H7 (cell line): ENCODE measurements around the gene LONP2. TPM values are rescaled to one million over a fixed set of nuclear protein-coding genes. Genes with fewer than 3 reads are reported as not detected.

Source experiments
- DNase-seq: peaks from one replicate; pipeline ENCODE4 v3.0.0; 2012
- H3K27me3 ChIP-seq: 2 replicates; pipeline ENCODE4 v1.6.0; 2011; ENCODE audit warnings: mild to moderate bottlenecking, low read length; ENCODE audit not compliant: control insufficient read depth, insufficient read depth
- H3K36me3 ChIP-seq: replicated peaks from 2 replicates; pipeline ENCODE4 v1.5.1; 2011; ENCODE audit warnings: low read length; ENCODE audit not compliant: control insufficient read depth, insufficient read depth
- H3K4me3 ChIP-seq: 2 replicates; pipeline ENCODE4 v1.5.1; 2011; ENCODE audit warnings: low read depth, mild to moderate bottlenecking, control low read depth, low read length, moderate library complexity; ENCODE audit not compliant: insufficient read depth
- total RNA-seq: library from RNA; depleted of rRNA; stranded (reverse); fragments of >200 nt; shearing (Covaris generic); gene quantifications from 2 replicates; pipeline ENCODE4 v1.2.3, GENCODE V29; 2014; rRNA removed

Gene LONP2, protein sequence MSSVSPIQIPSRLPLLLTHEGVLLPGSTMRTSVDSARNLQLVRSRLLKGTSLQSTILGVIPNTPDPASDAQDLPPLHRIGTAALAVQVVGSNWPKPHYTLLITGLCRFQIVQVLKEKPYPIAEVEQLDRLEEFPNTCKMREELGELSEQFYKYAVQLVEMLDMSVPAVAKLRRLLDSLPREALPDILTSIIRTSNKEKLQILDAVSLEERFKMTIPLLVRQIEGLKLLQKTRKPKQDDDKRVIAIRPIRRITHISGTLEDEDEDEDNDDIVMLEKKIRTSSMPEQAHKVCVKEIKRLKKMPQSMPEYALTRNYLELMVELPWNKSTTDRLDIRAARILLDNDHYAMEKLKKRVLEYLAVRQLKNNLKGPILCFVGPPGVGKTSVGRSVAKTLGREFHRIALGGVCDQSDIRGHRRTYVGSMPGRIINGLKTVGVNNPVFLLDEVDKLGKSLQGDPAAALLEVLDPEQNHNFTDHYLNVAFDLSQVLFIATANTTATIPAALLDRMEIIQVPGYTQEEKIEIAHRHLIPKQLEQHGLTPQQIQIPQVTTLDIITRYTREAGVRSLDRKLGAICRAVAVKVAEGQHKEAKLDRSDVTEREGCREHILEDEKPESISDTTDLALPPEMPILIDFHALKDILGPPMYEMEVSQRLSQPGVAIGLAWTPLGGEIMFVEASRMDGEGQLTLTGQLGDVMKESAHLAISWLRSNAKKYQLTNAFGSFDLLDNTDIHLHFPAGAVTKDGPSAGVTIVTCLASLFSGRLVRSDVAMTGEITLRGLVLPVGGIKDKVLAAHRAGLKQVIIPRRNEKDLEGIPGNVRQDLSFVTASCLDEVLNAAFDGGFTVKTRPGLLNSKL
- total RNA-seq, result 26.4 and 35.5 TPM in 2 replicates

DNA sequence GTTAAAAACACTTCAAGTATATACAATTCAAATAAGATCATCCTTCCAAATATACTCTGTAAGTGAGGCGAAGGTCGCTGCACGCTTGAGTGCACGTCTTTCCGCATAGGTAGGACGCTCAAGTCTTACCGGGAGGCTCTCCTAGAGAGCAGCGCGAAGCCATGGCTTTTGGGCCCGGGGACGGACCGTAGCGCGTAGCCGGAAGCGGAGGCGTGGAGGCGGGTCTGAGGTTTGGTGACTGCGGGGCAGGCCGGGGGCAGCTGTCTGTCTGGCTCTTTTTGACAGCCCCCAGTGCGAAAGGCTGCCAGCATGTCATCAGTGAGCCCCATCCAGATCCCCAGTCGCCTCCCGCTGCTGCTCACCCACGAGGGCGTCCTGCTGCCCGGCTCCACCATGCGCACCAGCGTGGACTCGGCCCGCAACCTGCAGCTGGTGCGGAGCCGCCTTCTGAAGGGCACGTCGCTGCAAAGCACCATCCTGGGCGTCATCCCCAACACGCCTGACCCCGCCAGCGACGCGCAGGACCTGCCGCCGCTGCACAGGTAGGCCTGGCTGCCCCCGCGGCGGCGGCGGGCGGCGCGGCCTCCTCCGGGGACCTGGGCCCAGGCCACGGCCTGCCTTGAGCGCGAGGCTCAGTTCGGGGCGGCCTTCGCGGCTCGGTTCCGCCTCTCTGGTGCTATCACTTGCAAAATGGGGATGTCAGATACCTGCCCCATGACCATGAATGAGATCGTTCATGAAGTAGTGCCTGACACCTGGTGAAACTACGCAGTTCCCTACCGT is at the start of gene LONP2:
LONP2 (plus strand) TSS at position 221 of the 783 bp plus-strand sequence; CDS start at position 310, 89 bp downstream.
- H3K4me3 ChIP-seq, result peak within 1 kb of the TSS; percentile 94
- no peaks in the 10 kb centered on the region for H3K27me3 ChIP-seq
- no peaks in the 10 kb centered on the region for H3K36me3 ChIP-seq
- peak; percentile 87 for DNase-seq

DNA sequence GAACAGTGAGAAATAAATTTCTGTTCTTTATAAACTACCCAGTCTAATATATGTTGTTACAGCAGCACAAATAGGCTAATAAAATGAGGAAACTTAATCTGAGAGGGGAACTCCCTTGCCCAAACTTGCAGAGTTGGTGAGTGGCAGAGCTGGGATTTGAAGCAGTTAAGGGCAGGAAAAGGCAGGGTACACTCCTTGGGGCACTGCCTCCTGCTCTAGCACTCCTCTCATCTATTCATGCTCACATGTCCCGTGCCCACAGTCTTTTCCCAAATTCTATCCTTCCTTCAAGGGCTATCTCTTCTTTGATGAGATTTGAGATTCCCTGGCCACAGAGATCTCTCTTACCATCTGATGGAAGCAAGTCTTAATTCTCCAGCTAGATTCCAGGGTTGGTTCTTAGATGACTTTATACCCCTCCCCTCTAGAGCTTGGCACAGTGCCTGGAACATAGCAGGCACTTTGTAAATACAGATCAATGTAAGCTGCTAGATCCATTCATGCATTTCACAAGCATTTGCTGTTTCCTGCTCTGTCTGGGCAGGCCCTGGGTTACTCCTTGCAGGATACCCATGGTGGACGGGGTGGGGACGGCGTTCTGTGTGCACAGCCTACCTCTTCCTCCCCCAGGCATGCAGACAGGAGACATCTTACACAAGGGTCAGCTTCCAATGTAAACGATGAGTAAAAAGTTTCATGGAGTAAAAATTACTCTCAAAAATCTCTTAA is 49.1 kb upstream of the LONP2 start:
- Histone ChIP-seq H3K4me3 (no peak overlapping the region), H3K27me3 (no peaks in the 10 kb centered on the region; the same call in 1 of the 2 replicates), H3K36me3 (no peaks in the 10 kb centered on the region)
- no peak for DNase-seq

DNA sequence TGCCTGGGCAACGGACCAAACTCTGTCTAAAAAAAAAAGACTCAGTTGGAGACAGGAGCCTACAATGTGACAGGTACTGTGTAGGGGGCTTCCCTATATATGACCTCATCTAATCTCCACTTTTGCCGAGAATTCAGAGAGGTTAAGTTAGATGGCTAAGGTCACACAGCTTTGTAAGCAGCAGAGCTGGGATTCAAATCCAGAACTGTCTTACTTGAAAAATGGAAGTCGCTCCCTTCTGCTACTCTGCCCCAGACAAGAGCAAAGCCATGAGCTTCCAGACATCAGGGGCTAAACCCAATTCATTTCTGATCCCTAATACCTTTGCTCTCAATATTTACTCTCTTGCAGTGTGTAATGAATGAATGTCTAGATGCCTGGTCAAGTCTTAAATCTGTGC is 46.8 kb upstream of the LONP2 start:
- no peak for DNase-seq
- H3K36me3 ChIP-seq, result no peaks in the 10 kb centered on the region
- H3K27me3 ChIP-seq, result no peaks in the 10 kb centered on the region
- H3K4me3 ChIP-seq, result no peak overlapping the region

DNA sequence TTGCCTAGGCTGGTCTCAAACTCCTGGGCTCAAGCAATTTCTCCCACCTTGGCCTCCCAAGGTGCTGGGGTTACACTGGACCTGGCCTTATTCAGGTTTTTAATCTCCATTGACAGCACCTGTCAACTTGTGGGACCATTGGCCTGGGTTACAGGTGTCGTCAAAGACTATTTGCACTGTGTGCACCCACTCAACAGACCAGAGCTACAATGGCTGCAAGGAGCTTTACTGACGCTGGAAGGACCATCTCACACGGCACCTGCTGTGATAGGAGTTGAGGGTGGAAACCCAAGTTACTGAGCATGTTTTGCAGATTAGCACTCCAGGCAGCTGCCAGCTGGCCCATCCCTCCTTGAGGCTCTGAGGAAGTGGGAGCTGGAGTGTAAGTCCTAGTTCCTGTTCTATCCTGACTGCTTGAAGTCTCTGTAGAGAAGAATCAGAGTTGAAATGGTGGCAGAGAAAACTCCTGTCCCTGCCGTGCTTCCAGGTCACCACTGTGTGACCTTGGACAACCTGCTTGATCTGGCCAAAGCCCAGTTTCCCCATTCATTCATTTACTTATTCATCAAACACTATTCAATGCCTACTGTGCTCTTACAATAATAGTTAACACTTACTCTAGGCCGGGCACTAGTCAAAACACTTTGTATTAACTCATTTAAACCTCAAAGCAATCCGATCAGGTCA is 42.4 kb upstream of the LONP2 start:
- H3K4me3 ChIP-seq, result no peak overlapping the region
- H3K36me3 ChIP-seq, result no peaks in the 10 kb centered on the region
- no peaks in the 10 kb centered on the region for H3K27me3 ChIP-seq
- DNase-seq, result no peak

DNA sequence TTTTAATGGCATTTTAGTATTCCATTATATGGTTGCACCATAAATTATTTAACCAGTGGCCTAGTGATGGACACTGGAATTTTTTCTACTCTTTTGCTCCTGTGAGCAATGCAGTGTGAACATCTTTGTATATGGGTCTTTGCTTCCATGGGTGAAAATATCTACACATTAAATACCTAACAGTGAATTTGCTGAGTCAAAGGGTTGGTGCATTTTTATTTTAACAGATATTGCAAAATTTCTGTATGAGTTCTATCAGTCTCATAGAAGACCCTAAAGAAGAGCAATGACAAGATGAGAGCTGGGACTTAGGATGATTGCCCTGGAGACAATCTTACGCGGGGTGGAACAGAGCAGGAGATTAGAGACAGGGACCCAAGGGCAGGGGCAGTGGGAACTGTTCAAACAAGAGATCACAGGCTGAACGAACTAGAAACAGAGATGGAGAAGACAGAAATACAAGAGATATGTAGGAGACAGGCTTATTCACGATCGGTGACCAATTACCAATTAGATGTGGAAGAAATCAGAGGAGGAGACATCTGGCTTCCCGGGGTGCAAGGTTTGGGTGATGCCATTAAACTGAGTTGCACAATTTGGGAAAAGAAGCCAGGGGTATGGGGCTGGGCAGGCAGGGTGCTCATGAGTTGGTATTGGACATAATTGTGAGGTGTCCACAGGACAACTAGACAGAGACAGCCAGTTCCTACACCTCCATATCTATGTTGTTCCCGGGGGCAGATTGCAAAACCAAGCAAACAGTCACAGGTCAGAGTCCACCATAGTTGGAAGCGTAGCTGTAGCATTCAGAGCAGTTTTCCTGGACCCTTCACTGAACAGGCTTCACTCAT is 39.9 kb upstream of the LONP2 start:
- Histone ChIP-seq H3K4me3 (no peak overlapping the region), H3K36me3 (no peaks in the 10 kb centered on the region), H3K27me3 (no peaks in the 10 kb centered on the region)
- DNase-seq, result no peak

DNA sequence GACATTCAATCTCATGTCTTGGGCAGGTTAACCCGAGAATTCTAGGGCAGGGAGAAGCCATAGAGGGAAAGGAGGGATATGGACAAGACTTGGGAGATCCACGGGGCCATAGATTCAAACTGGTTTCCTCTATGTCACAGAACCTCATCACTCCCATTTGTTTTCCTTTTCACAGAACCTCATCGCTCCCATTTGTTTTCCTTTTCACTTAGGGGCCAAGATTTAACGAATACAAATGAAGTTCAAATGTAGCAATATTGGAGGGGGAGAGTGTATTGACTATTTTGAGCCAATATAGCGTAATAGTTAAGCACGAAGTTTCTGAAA is 39.3 kb upstream of the LONP2 start:
- Histone ChIP-seq H3K4me3 (no peak overlapping the region), H3K36me3 (no peaks in the 10 kb centered on the region), H3K27me3 (no peaks in the 10 kb centered on the region)
- DNase-seq, result no peak

DNA sequence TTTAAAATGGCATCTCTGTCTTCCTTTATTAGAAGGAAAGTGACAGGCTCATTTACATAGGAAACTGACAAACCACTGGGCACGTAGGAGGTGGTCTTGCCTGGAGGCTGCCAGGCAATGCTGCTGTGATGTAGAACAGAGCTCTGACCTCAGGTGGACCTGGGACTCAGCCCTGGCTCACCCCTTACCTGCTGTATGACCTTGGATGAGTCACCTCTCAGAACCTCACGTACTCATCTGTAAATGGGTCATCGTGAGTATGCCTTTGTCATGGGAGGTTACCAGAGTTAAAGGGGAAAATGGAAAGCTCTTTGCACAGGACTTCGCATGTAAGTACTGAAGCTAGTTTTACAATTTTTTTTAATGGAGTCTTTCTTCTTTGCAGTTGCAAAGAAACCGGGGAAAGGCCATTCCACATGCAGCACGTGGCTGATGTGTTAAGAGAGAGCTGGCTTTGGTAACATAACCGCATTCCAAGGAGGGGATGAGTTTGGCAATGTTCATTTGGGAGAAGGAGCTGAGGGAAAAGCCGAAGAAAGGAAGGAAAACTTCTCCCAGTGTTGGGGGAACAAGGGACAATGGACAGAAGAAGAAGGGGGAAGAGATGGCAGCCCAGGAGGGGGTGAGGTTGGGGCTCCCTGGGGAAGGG is 37.4 kb upstream of the LONP2 start:
- DNase-seq, result no peak
- Histone ChIP-seq H3K27me3 (no peaks in the 10 kb centered on the region), H3K4me3 (no peak overlapping the region), H3K36me3 (no peaks in the 10 kb centered on the region)

DNA sequence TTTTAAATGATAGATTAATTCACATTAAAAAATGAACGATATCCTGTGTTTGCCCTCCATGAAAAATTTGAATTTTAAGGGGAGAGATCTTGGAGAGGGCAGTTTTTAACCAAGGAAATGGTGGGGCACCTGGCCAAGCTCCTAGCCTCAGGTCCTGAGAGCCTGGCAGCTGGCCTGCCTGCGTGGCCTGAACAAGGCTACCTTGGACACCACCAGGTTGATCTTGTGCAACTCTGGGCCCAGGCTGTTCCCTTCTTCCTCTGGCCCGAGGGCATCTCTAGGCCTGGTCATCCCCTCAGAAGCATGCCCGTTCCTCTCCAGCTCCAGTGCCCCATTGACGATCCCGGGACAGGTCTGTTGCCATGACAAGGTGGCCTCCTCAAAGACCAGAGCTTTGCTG is 33.4 kb upstream of the LONP2 start:
- H3K4me3 ChIP-seq, result no peak overlapping the region
- no peak for DNase-seq
- H3K36me3 ChIP-seq, result no peaks in the 10 kb centered on the region
- no peaks in the 10 kb centered on the region for H3K27me3 ChIP-seq

DNA sequence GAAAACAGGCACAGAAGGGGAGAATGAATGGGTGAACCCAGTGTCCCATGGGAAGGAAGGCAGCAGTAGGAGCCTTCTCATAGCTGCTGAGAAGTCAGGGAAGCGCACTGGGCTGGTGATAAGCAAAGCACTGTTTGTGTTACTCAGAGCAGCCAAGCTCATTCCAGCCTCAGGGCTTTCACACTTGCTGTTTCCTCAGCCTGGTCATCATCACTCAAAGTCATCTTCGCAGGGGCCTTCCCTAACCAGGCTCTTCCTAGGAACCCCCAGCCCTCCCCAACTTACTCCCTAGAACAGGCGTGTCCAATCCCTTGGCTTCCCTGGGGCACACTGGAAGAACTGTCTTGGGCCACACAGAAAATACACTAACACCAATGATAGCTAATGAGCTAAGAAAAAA is 32.1 kb upstream of the LONP2 start:
- H3K36me3 ChIP-seq, result no peaks in the 10 kb centered on the region
- no peak overlapping the region for H3K4me3 ChIP-seq
- no peak for DNase-seq
- H3K27me3 ChIP-seq, result no peaks in the 10 kb centered on the region

DNA sequence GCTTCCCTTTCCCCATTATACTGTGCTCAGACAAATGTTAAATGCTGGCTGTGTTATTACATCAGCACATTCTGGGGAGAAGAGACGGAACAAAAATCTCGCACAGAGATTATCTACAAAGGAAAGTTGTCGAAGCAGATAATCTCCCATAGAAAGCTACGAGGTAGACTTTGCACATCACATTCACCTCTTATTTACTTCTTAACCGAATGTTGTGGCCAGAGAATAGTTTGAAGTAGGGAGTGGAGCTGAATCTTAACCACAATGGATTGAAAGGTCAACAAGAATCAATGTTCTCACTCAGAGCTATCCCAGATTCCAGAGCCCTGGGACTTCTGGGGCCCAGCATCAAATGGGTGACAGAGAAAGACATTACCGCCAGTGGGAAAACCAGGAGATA is 28.4 kb upstream of the LONP2 start:
- H3K4me3 ChIP-seq, result no peak overlapping the region
- H3K36me3 ChIP-seq, result no peaks in the 10 kb centered on the region
- H3K27me3 ChIP-seq, result no peaks in the 10 kb centered on the region
- DNase-seq, result no peak

DNA sequence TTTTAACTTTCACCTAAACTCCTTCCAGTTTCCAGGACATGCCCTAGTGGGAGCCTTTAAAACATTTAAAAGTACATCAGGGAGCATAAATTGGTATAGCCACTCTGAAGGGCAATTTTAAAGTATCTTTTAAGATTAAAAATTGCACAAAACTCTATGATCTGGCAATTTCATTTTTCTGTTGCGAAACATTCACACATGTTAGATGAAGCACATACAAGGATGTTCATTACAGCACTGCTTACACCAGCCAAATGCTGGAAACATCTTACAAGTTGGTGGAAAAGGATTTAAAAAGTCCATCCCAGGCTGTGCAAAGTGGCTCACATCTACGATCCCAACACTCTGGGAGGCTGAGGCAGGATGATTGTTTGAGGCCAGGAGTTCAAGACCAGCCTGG is 26.4 kb upstream of the LONP2 start:
- no peaks in the 10 kb centered on the region for H3K27me3 ChIP-seq
- H3K36me3 ChIP-seq, result no peaks in the 10 kb centered on the region
- DNase-seq, result no peak
- H3K4me3 ChIP-seq, result no peak overlapping the region

DNA sequence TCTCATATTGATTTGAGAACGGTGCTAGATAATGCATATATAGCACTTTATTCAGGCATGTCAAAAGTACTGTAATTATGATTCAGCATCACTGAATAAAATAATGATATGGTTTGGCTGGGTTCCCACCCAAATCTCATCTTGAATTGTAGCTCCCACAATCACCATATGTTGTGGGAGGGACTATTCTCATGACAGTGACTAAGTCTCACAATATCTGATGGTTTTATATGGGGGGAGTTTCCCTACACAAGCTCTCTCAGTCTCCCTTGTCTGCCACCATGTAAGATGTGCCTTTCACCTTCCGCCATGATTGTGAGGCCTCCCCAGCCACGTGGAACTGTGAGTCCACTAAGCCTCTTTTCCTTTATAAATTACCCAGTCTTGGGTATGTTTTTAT is 25.6 kb upstream of the LONP2 start:
- Histone ChIP-seq H3K27me3 (no peaks in the 10 kb centered on the region), H3K4me3 (no peak overlapping the region), H3K36me3 (no peaks in the 10 kb centered on the region)
- no peak for DNase-seq

DNA sequence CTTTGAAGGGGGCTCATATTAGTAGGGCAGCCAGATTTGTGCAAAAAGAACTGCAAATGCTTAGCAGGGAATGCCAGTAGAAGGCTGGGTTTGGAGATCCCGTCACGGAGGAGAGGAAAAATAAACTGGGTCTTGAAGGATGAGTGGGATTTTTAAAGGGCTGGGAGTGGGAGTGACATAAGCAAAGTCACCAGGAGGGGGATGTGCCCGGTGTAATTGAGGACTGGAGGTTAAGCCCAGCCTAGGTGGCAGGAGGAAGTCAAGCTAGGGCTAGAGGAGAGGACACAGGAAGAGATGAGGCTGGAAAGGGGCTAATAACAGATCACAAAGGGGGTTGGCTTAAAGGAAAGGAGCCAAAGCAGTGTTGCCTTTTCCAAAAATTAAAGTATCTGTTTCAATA is 23.2 kb upstream of the LONP2 start:
- no peaks in the 10 kb centered on the region for H3K27me3 ChIP-seq
- DNase-seq, result no peak
- H3K36me3 ChIP-seq, result no peaks in the 10 kb centered on the region
- H3K4me3 ChIP-seq, result no peak overlapping the region
